ENCODE data around the gene ALX1. TPM values are rescaled to one million over a fixed set of nuclear protein-coding genes. Genes with fewer than 3 reads are reported as not detected.

The ALX1 gene
- total RNA-seq, 1 donor from 2014 or later = 3.0 TPM

- no peak overlapping the region for H3K27ac Mint-ChIP-seq
- peaks cover 2% of the 10 kb centered on the region for H3K4me1 Mint-ChIP-seq (ENCODE audit: low read depth)
- H3K36me3 Mint-ChIP-seq (ENCODE audit: insufficient read depth) = peaks cover 2% of the 10 kb centered on the region
- H3K9me3 Mint-ChIP-seq (ENCODE audit: low read depth) = no peaks in the 10 kb centered on the region
- no peak for DNase-seq (ENCODE audit: low spot score, unreplicated experiment)
- TF ChIP-seq, protein P1, sequence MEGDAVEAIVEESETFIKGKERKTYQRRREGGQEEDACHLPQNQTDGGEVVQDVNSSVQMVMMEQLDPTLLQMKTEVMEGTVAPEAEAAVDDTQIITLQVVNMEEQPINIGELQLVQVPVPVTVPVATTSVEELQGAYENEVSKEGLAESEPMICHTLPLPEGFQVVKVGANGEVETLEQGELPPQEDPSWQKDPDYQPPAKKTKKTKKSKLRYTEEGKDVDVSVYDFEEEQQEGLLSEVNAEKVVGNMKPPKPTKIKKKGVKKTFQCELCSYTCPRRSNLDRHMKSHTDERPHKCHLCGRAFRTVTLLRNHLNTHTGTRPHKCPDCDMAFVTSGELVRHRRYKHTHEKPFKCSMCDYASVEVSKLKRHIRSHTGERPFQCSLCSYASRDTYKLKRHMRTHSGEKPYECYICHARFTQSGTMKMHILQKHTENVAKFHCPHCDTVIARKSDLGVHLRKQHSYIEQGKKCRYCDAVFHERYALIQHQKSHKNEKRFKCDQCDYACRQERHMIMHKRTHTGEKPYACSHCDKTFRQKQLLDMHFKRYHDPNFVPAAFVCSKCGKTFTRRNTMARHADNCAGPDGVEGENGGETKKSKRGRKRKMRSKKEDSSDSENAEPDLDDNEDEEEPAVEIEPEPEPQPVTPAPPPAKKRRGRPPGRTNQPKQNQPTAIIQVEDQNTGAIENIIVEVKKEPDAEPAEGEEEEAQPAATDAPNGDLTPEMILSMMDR (IDR thresholded peaks at IDR 0.05; ENCODE audit: unreplicated experiment) = no peak
- H3K27me3 Mint-ChIP-seq = no peaks in the 10 kb centered on the region
- H3K4me3 Mint-ChIP-seq (ENCODE audit: low read depth) = no peak overlapping the region
Observed at GRCh38 chr12:85322715-85323114, 42.7 kb downstream of the ALX1 start.

DNA sequence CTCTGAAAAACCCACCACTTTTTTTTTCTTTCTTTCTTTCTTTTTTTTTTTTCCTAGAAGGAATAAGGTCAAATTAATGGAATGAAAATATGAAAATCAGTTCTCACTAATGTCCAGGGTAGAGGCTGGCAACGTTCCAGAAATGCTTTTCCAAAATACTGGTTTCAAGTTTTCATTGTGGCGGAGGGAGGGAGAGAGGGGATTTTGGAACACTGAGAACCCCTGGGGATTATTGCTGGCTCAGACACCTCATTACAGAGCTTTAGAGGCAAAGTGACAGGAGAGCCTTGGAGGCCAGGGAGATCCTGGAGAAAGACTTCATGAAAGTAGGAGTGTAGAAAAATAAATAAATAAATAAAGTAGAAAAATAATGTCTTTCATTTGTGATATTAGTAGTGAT lies 45.4 kb downstream of the ALX1 start:
- H3K36me3 Mint-ChIP-seq (ENCODE audit: insufficient read depth) = no peaks in the 10 kb centered on the region
- H3K9me3 Mint-ChIP-seq (ENCODE audit: low read depth) = no peaks in the 10 kb centered on the region
- DNase-seq (ENCODE audit: low spot score, unreplicated experiment) = no peak
- peaks cover 7% of the 10 kb centered on the region for H3K4me1 Mint-ChIP-seq (ENCODE audit: low read depth)
- H3K27ac Mint-ChIP-seq = no peak overlapping the region
- no peaks in the 10 kb centered on the region for H3K27me3 Mint-ChIP-seq
- H3K4me3 Mint-ChIP-seq (ENCODE audit: low read depth) = no peak overlapping the region
- TF ChIP-seq, protein P1 (IDR thresholded peaks at IDR 0.05; ENCODE audit: unreplicated experiment) = no peak

GRCh38 chr12:85329913-85330312 lies 49.9 kb downstream of the ALX1 start:
- Mint-ChIP-seq H3K4me1 (ENCODE audit: low read depth) (peaks cover 8% of the 10 kb centered on the region), H3K27me3 (peaks cover 7% of the 10 kb centered on the region), H3K9me3 (ENCODE audit: low read depth) (no peaks in the 10 kb centered on the region), H3K4me3 (ENCODE audit: low read depth) (no peak overlapping the region), H3K27ac (no peak overlapping the region), H3K36me3 (ENCODE audit: insufficient read depth) (no peaks in the 10 kb centered on the region)
- no peak for DNase-seq (ENCODE audit: low spot score, unreplicated experiment)
- TF ChIP-seq, protein P1 (IDR thresholded peaks at IDR 0.05; ENCODE audit: unreplicated experiment) = no peak

DNA sequence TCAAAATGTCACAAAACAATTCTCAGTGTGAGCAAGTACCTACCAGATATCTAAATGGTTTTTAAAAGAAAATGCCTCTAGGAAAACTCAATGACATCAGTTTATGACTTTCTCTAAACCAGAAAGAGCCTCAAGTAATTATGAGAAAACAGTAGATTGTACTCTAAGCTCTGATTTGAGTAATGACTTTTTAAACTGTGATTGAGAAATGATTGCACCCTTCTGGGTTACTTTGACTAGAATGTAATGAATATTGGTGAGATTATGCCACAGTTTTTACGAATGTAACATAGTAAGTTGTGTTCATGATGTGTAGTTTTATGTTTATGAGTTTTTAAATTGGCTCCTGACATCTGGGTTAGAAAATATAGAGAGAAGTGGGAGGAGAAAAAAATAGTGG lies 68.8 kb downstream of the ALX1 start:
- peaks cover 3% of the 10 kb centered on the region for H3K4me1 Mint-ChIP-seq (ENCODE audit: low read depth)
- no peak overlapping the region for H3K4me3 Mint-ChIP-seq (ENCODE audit: low read depth)
- TF ChIP-seq, protein P1 (IDR thresholded peaks at IDR 0.05; ENCODE audit: unreplicated experiment) = no peak
- no peak overlapping the region for H3K27ac Mint-ChIP-seq
- H3K9me3 Mint-ChIP-seq (ENCODE audit: low read depth) = no peaks in the 10 kb centered on the region
- no peak for DNase-seq (ENCODE audit: low spot score, unreplicated experiment)
- no peaks in the 10 kb centered on the region for H3K36me3 Mint-ChIP-seq (ENCODE audit: insufficient read depth)
- H3K27me3 Mint-ChIP-seq = no peaks in the 10 kb centered on the region

GRCh38 chr12:85350356-85350755 lies 70.3 kb downstream of the ALX1 start:
- H3K36me3 Mint-ChIP-seq (ENCODE audit: insufficient read depth) = no peaks in the 10 kb centered on the region
- H3K9me3 Mint-ChIP-seq (ENCODE audit: low read depth) = no peaks in the 10 kb centered on the region
- TF ChIP-seq, protein P1 (IDR thresholded peaks at IDR 0.05; ENCODE audit: unreplicated experiment) = no peak
- no peak overlapping the region for H3K4me3 Mint-ChIP-seq (ENCODE audit: low read depth)
- DNase-seq (ENCODE audit: low spot score, unreplicated experiment) = no peak
- H3K27me3 Mint-ChIP-seq = no peaks in the 10 kb centered on the region
- peaks cover 12% of the 10 kb centered on the region for H3K4me1 Mint-ChIP-seq (ENCODE audit: low read depth)
- no peak overlapping the region for H3K27ac Mint-ChIP-seq

Other genes with a start within 250 kb of the ALX1 start
- not detected in 2 replicates for gene TSPAN19, start 243.9 kb upstream of the ALX1 start, total RNA-seq
- 11.3 and 13.1 TPM in 2 replicates for gene LRRIQ1, start 243.9 kb upstream of the ALX1 start, total RNA-seq

Measured in progenitor cell of endocrine pancreas (in vitro differentiated cells).